ENCODE results near the gene FOXO1.

Gene FOXO1

GRCh38 chr13:40599747-40600146, 66.7 kb downstream of the FOXO1 start:
- H3K27ac ChIP-seq = no peak overlapping the region
- no peak for TF ChIP-seq CTCF (IDR thresholded peaks at IDR 0.05; ENCODE audit: low read depth, low read length, missing control alignments)

DNA sequence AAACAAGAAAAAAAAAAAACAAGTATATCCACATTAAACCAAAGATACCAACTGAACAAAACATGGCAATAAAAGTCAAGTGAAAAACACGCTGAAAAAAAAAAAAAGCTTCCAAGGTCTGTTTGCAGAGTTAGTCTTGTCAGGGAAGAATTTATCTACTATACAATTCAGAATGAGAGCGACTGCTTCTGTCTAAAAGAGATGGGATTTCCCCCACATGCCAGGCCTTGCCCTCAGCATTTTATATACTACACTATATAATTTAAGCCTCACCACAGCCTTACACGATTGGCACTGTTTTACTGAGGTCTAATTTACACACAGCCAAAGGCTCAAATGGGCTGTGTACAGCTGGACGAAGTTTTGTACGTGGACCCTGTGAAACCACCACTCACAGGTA, 67.3 kb downstream of the FOXO1 start:
- H3K4me3 ChIP-seq (ENCODE audit: low read depth, low read length) = no peak overlapping the region
- no peak overlapping the region for H3K27ac ChIP-seq
- DNase-seq = no peak
- H3K27me3 ChIP-seq (replicated peaks) = no peaks in the 10 kb centered on the region
- in situ Hi-C loops (cut with HindIII; ENCODE audit: low pct_ligation_motif_present, low sequenced_read_pairs) = no loop called here
- H3K36me3 ChIP-seq (replicated peaks) = no peaks in the 10 kb centered on the region
- TF ChIP-seq CTCF (IDR thresholded peaks at IDR 0.05; ENCODE audit: low read depth, low read length, missing control alignments) = no peak

More at GRCh38 chr13:40599747-40600146, 66.7 kb downstream of the FOXO1 start:
- no peak for DNase-seq
- Histone ChIP-seq H3K4me3 (ENCODE audit: low read depth, low read length) (no peak overlapping the region), H3K36me3 (replicated peaks) (no peaks in the 10 kb centered on the region), H3K27me3 (replicated peaks) (no peaks in the 10 kb centered on the region)
- in situ Hi-C loops (cut with HindIII; ENCODE audit: low pct_ligation_motif_present, low sequenced_read_pairs) = no loop called here

GRCh38 chr13:40598569-40598968, 67.9 kb downstream of the FOXO1 start:
- H3K27me3 ChIP-seq (replicated peaks) = no peaks in the 10 kb centered on the region
- TF ChIP-seq CTCF (IDR thresholded peaks at IDR 0.05; ENCODE audit: low read depth, low read length, missing control alignments) = no peak
- no peak overlapping the region for H3K27ac ChIP-seq
- in situ Hi-C loops (cut with HindIII; ENCODE audit: low pct_ligation_motif_present, low sequenced_read_pairs) = no loop called here
- no peak overlapping the region for H3K4me3 ChIP-seq (ENCODE audit: low read depth, low read length)
- no peaks in the 10 kb centered on the region for H3K36me3 ChIP-seq (replicated peaks)
- DNase-seq = no peak

GRCh38 chr13:40597735-40598365, 68.6 kb downstream of the FOXO1 start:
- no peak for TF ChIP-seq CTCF (IDR thresholded peaks at IDR 0.05; ENCODE audit: low read depth, low read length, missing control alignments)
- no peak overlapping the region for H3K4me3 ChIP-seq (ENCODE audit: low read depth, low read length)
- H3K36me3 ChIP-seq (replicated peaks) = no peaks in the 10 kb centered on the region
- in situ Hi-C loops (cut with HindIII; ENCODE audit: low pct_ligation_motif_present, low sequenced_read_pairs) = no loop called here
- H3K27me3 ChIP-seq (replicated peaks) = no peaks in the 10 kb centered on the region
- DNase-seq = no peak
- no peak overlapping the region for H3K27ac ChIP-seq

- DNase-seq = no peak
- H3K4me3 ChIP-seq (ENCODE audit: low read depth, low read length) = no peak overlapping the region
- H3K36me3 ChIP-seq (replicated peaks) = no peaks in the 10 kb centered on the region
- no peaks in the 10 kb centered on the region for H3K27me3 ChIP-seq (replicated peaks)
- H3K27ac ChIP-seq = no peak overlapping the region
- TF ChIP-seq CTCF (IDR thresholded peaks at IDR 0.05; ENCODE audit: low read depth, low read length, missing control alignments) = no peak
- in situ Hi-C loops (cut with HindIII; ENCODE audit: low pct_ligation_motif_present, low sequenced_read_pairs) = no loop called here
Observed at GRCh38 chr13:40596484-40596883, 70.0 kb downstream of the FOXO1 start.

- Histone ChIP-seq H3K27me3 (replicated peaks) (no peaks in the 10 kb centered on the region), H3K27ac (no peak overlapping the region), H3K4me3 (ENCODE audit: low read depth, low read length) (no peak overlapping the region), H3K36me3 (replicated peaks) (no peaks in the 10 kb centered on the region)
- in situ Hi-C loops (cut with HindIII; ENCODE audit: low pct_ligation_motif_present, low sequenced_read_pairs) = no loop called here
- no peak for TF ChIP-seq CTCF (IDR thresholded peaks at IDR 0.05; ENCODE audit: low read depth, low read length, missing control alignments)
- DNase-seq = no peak
Observed at GRCh38 chr13:40595693-40596092, 70.7 kb downstream of the FOXO1 start.
